GM21390 (cell line): ENCODE data around the gene NTRK2.

Experiments used
- ATAC-seq: cut with Tn5 transposase; IDR thresholded peaks from one replicate; pipeline ENCODE4 v1.9.1; 2021; ENCODE audit not compliant: unreplicated experiment

Gene NTRK2

DNA sequence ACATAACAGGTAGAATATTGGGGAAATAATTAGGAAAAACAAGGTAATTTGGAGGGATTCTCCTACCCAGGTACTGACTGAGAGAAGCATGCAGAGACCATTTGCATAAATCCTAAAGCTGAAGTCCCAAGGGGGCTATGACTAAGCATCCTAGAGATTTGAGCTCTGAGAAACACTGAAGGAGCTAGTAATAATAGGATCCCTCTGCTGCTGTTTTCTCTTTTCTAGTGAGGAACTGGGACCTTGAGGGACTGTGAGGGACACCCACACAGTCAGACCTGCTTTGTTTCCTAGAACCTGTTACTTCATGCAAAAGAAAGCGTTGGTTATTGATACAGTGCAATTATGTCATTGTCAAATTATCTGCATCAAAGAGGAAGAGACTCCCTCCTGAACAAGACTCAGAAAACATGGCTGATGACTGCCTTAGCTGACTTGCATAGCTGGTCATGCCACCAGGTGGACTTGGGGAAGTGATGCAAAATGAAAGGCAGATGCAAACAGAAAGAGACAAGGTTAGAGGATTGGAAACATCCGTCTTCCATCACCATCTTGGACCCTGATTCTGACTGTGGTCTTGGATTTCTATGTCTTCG lies 335.4 kb downstream of the NTRK2 start:
- ATAC-seq, result no peak

DNA sequence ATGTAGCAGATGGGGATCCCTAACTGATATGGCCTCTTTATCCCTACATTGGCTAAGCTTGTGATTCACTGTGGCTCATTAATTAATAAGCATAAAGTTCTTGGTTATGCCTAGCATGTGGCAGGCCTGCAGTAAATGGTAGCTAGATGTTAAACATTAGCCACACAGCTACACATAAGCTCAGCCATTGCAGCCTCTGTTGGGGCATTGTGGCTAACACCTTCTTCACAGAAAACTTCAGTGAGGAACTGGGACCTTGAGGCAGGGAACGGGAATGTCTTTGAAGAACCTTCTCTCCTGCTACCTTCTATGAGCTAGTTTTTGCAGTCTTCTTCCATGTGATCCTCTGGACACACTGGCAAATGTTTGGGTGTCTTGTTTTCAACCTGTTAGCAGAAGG lies 338.2 kb downstream of the NTRK2 start:
- no peak for ATAC-seq

DNA sequence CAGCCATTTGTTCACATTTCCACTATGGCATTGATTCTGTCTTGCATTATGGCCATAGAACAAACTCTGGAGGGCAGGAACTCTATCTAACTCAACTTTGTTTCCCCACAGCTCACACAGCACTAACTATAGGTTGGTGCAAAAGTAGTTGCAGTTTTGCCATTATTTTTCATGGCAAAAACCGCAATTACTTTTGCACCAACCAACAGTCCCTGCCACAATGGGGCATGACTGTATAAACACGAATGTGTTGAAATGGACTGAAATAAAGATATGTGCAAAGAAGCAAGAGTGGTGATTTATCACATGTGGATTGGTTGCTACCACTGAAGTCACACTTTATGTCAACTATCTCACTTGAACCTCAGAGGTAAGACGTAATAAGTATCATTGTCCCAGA lies 338.7 kb downstream of the NTRK2 start:
- no peak for ATAC-seq

DNA sequence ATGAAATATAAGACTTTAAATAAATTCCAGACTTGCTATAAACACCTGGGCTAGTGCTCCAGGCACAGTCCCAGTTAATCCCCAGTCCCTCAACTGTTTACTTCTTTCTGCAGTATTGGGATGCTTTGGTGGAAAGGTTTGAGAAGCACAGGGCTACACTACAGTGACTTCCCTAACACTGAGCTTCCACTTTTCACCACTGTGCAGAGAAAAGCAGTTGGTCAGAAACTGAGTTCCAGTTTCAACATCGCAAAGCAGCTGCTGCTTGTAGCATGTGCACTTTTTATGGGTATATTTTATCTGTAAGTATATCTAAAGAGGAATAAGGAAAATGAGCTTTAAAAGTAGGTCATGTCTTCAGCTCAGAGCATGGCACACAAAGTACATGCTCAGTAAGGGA lies 339.7 kb downstream of the NTRK2 start:
- ATAC-seq, result peak; percentile 90

DNA sequence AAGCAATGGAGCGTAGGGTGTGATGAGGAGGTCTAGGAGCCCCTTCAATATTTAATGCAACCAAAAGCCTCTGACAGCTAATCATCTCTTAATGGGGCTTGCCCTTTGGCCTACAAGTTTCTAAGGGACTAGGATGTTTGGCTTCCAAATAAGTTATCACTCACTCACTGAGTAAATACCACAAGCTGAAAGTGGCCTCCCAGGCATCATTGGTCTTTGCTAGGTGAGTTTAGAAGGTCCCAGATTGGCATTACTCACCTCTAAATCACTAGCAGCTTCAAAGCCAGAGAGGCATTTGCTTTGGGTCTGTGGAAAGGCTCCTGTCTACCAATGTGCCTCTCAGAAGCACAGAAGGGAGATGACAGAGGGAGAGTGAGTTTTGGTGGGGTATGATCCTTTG lies 344.2 kb downstream of the NTRK2 start:
- ATAC-seq, result no peak

DNA sequence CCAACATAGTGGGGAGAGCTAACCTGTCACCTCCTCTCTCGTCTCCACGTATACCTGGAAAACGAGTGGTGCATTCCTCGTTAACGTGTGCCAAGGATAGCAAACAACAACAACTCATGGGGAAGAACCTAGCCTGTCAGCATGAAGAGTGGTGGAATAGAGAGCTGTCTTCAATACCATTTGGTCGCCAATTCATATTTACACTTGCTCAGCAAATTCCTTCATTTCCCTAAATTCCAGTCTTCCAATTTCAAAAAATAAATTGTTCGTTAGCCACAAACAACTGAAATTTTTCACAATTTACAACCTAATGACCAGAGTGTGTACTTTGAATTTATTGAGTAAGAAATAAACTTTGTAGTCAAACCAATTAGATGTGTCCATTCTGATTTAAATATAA lies 344.8 kb downstream of the NTRK2 start:
- ATAC-seq, result no peak

DNA sequence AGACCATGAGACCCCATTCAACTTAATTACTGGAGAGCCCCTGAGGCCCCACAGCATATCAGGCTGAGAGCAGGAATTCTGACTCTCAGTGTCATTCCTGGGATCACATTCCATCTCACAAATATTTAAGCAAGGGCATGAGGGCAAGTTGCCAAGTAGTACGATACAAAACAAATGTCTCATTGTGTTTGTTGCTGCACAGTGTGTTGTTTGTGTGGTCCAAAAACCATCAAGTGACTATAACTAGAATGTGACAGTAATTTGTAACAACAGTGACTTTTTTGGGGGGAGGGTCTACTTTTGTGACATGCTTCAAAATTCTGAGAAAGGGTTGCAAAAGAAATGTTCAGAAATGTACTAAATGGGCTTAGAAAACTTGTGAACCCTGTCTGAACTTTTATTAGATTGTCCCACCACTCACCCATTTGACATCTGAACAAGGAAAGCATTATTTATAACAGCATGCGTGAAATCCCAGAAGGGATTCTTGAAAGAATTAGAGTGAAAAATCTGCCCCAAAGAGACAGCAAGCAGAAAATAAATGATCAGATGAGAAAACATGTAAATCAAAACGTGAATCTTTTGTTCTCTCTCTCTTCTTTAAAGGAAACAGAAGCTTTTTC lies 347.0 kb downstream of the NTRK2 start:
- ATAC-seq, result no peak

DNA sequence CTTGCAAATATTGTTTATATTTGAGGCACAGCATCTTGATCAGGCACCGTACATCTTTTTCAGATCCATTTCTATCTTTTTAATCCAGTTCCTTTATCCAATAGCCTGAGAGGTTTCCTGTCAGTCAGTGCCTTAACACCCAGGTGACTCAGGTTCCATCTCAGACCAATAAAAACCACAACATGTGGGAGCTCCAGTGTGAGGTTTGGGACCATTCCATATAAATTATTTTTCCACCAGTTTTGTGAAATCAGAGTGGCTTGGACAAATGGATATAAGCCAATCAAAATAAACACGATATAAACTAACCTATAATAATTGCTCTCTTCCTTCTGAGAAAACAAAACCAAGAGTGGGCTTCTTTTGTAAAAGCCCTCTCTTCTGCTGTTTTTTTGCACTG lies 351.3 kb downstream of the NTRK2 start:
- ATAC-seq, result no peak

DNA sequence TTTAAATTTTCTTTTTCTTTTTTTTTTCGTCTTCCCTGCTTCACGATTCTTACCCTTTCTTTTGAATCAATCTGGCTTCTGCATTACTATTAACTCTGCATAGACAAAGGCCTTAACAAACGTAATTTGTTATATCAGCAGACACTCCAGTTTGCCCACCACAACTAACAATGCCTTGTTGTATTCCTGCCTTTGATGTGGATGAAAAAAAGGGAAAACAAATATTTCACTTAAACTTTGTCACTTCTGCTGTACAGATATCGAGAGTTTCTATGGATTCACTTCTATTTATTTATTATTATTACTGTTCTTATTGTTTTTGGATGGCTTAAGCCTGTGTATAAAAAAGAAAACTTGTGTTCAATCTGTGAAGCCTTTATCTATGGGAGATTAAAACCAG lies 352.2 kb downstream of the NTRK2 start:
- no peak for ATAC-seq

DNA sequence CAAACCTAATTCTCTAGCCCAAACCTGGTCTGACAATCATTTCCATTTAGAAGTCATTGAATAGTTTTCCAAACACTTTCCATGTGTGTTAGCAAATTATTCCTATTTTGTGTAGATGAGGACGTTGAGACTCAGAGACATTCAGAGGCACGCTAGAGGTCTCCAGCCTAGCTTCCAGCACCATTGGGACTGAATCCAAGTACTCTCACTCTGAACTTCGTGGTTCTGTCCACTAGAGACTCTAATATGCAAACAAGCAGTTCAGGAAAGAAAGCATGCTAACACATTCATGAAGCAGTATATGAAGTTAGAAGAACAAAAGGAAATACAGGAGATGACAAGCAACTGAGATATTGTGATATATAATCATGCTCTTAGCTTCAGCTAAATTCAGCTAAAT lies 354.8 kb downstream of the NTRK2 start:
- no peak for ATAC-seq

DNA sequence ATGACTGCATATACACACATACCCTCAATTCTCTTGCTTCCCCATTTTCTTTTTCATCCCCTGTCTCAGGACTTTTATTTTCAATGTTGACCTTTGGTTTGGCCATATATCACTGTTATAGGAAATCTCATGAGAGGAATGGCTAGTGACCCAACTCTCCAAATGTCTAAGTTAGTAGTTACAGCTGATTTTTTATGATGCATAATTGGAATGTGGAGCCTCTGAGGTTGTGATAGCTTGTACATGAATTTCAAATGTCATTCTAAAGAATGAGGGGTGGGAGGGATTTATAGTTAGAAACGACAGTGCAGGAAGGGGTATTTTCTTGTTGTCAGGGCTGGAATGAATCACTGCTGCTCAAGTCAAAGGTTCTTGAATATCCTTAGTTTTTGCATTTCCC lies 356.1 kb downstream of the NTRK2 start:
- no peak for ATAC-seq

DNA sequence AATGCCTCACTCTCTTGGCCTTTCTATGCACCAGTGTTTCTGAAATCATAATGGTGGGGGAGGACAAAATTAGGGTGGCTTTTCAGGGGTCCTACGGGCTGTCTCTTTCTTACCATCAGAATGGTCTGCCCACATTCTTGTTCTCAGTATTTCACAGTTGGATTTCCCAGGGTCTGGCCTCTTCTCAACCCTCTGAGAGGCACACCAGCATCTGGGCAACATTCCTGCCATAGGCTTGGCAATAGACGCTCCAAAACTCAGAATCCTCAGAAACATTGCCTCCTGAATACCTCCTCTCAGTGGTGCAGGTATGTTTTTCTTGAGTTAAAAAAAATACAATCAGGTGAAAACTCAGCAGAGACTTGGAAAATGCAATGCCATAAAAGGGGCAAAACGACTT lies 358.3 kb downstream of the NTRK2 start:
- ATAC-seq, result no peak

DNA sequence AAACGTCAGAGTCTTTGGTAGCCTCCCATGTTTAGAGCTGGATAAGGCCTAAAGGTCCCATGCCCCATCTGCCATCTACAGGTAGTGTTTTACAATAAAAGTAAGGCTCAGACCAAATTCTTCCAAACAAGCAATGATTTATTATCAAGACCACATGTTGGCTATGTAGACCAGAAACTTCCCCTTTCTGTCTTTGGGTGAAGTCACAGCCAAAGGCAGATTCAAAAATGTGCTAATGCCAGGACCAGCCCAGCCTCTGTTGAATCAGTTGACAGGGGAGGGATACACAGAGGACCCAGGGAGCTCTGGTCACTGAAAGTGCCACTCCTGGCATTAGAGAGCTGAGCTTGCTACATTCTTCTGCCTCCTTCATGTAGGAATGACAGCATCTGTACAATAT lies 360.8 kb downstream of the NTRK2 start:
- ATAC-seq, result no peak

DNA sequence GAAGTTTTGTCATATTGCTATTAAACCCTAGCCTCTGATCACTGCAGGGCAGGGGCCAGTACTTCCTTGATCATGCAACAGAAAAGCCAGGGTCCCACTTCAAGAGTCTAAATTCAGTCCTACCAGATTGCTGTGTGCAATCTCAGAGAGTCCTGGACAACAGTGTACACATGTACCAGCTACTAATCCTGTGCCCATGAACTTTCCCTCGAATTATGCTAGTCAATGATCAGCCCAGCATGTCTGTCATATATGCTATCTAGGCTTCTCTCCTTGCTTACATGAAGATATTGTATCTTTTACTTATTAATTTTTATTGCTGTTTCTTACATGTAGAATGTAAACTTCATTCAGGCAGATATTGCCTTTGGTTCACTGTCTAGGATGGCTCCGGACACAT lies 367.0 kb downstream of the NTRK2 start:
- no peak for ATAC-seq

DNA sequence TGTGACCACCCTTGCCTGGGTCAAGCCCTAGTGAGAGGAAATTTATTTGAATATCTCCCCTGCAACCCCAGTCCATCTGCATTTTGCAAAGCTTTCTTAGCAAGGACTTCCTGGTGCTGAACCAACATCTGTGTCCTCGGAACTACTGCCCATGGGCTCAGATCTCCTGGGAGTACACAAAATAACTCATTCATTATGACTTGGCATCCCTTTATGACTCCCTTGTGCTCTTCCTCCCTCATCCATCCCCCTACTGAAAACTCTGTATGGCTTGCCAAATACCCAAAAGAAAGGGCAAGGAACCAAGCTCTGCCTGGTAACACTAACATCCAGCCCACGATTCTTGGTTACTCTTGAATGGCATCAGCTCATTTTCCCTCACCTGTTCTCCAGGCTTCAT lies 368.5 kb downstream of the NTRK2 start:
- no peak for ATAC-seq

DNA sequence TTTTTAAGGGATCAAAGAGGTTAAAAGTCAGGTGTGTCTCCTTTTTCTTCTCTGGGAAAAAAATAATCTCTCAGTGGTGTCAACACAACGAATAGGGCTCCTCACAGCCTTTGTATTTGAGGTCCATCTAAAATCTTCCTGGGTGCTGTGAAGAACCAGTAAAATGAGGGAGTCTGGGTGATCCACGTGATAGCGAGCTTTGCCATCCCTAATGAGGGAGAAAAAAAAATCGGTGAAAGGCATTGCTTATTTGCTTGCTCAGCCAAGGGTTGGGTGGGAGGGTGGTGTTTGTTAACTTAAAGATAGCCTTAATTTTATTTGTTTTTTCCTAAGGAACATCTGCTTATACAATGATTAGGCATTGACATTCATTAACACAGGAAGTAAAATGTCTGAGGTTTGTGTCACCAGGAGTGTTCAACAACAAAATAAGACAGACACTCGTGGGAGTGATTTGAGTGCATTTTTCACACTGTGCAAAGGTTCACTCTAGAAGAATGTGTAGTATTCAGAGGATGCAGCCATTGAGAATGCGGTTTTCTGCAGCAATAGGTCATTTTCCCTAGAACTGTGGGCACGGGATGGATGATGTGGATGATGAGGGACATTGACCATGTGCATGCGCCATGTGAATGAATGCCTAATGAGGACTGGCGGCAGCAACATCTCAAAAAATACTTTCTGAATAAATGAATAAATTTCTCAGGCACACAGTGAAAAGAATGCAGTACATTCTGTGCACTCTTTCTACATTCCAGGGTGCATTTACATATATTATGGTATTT lies 369.5 kb downstream of the NTRK2 start:
- no peak for ATAC-seq

DNA sequence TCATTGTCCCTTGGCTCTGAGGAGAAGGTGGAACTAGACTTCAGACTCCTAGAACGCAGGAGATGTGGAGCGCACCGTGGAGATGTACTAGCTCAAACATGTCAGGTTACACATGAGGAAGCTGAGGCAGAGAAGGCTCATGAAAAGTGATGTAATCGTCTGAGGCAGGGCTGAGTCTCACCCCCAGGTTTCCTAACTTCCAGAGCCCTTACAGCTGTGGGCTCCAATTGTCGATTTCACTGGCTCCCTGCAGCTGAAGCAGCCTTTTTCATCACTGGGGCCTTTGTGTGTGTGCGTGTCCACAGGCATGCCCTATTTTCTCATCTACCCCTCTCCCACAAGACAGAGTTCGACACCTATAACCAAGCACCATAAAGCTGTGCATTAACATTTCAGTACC lies 370.6 kb downstream of the NTRK2 start:
- no peak for ATAC-seq

DNA sequence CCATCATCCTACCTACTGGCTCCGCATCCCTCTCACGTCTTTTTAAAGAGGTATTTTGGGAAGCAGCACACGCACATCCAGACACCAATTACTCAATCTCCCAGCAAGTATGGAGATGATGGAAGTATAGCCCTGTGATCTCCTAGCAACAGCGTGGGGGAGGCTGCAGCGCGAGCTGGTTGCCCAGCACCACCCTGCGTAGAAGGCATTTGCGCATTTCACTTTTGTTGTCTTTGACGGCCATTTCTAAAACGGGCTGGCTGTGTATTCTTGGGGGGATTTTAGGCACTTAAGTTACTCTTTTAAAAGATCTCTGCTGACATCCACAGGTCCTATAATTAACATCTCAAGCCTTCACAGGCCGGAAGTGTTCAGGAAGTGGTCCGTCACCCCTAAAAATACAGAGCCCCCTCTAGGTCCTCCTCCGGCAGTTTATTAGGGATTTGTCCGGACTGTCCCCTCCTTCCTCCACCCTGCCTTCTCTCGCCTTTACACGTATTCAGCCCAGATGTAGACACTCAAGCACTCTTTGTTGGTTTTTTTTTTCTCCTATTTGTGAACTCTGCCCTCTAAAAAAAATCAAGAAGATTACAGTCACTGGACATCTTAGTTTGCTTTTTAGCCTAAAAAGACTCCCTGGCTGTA lies 371.4 kb downstream of the NTRK2 start:
- ATAC-seq, result no peak

DNA sequence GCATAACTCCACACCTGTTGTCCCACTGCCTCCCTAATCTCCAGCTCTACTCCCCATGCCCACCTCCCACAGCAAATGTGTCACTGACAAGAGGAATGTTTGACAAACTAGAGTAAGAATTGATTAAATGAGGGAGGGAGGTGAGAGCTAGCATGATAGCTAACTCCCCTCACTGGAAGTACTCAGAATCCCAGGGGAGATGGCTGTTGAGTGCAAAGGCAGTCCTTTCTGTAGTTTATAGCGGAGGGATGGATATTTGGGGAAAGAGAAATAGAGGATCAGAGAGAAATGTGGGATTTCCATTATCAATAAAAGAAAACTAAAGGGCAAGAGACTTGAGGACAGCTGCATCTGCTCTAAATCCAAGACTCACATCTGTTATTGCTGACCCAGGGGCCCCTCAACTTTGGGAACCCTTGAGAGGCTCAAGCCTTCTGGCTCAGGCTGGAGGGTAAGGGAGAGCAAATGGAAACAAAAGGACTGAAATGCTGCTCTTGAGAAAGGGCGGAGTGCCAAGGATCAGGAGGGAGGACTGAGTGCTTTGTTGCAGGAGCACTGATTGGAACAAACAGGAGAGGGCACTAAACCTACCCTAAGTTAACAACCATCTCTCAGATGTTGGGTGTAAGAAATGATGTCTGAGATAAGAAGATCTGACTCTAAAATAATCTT lies 372.1 kb downstream of the NTRK2 start:
- ATAC-seq, result no peak

DNA sequence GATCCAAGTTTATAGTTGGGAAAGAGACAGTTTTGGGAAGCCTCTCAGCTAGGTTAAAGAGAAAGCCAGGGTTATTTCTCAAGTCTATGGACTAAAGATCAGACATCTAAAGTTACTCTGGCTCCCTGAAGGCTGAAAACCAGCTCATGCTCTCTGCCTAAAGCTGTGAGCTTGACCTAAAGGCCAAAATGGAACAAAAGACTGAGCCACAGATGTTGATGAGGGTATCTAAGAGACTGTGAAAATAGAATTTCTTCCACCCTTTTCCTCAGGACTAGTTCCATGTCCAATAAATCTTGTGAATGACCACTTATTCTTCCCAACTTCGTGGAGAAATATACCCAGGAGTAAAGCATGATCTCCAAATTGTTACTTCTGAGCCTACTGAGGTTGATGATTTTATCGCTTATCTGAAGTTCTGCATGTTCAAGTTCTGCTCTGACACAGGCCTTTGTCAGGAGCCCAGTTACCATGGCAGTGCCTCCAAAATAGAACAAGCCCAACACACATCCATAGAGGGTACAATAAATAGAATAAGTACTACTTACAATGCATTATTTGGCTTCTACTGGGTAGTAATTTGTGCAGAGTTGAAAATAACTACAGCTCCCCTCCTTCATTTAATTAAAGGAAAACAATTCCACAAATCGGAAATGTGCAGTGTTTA lies 373.6 kb downstream of the NTRK2 start:
- no peak for ATAC-seq

DNA sequence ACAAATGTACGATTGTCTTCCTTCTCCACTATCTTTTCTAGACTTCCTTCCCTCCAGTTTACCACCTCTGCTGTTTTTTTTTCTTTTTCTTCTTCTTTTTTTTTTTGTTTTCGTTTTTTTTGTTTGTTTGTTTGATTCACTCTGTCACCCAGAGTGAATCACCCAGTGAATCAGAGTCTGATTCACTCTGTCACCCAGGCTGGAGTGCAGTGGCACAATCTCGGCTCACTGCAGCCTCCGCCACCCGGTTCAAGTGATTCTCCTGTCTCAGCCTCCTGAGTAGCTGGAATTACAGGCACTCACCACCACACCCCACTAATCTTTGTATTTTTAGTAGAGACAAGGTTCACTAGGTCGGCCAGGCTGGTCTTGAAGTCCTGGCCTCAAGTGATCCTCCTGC lies 375.7 kb downstream of the NTRK2 start:
- no peak for ATAC-seq
